Parietal lobe (tissue), 1 donor: ENCODE measurements around the gene ELOVL4. TPM values are rescaled to one million over a fixed set of nuclear protein-coding genes. Genes with fewer than 3 reads are reported as not detected.

Source experiments
- total RNA-seq: library from RNA; depleted of rRNA; stranded (reverse); fragments of >200 nt; gene quantifications from one replicate; pipeline ENCODE4 v1.2.3, GENCODE V29; 2014

ELOVL4 gene
- 29.1 TPM for total RNA-seq

DNA sequence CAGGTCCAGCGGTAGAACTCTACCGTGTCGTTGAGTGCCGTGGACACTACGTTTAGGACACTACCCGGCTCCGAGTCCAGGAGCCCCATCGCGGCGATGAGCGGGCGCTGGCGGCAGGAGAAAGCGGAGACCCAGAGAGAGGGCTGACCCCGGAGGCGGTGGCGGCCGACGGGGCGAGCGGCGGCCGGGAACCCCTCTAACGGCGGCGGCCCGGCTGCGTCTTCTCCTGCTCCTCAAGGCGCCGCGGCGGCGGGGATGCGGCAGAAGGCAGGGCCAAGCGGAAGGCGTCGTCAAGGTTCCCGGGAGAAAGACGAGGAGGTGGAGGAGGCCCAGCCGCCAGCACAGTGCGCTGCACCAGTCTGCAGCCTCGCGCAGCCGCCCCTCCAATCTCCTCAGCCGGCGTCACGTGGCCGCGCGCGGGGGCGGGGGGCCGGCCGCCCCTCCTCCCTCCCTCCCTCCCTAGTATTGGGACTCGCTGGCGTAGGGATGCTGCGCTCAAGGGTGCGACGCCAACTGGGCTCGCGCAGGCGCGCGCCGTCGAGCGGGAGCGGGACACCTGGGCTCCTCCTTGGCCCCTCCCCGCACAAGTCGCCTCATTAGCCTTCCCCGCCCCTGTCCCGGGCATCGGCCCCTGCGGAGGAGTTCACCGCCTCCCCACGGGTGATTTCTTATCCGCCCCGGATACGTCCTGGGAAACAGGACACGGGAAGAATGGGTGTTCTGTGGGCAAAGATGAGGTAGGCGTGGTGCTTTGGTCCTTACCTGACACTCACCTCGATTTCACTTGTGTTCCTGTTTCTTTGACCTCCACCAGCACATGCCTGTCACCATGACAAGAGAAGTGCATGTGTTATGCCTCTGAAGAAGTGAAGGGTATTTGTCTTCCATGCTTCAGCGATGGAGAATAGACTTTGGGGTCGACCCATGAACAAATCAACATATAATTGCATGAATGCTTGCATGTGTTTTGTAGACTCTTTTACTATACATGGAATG is at the start of gene ELOVL4:
Gene ELOVL4 (minus strand): TSS at position 363 of the 996 bp plus-strand sequence. CDS start 274 bp downstream, at position 89.

Other genes with a start within 250 kb of the ELOVL4 start
- 6.9 TPM for gene TTK, start 57.1 kb upstream of the ELOVL4 start, total RNA-seq
- 17.5 TPM for gene BCKDHB, start 159.1 kb upstream of the ELOVL4 start, total RNA-seq